Stimulated activated CD8-positive, alpha-beta memory T cell treated with anti-CD3 and anti-CD28 coated beads, Interleukin-15, amount 100 ng/mL, for 48 hours (primary cell): ENCODE results near the gene CRYBG2.

ENCODE experiments used
- DNase-seq, 2 donors: peaks; one replicate each; pipeline ENCODE4 v3.0.0-alpha.2; 2020; ENCODE audit warnings: low read depth in 2 of 2

Gene CRYBG2

DNA sequence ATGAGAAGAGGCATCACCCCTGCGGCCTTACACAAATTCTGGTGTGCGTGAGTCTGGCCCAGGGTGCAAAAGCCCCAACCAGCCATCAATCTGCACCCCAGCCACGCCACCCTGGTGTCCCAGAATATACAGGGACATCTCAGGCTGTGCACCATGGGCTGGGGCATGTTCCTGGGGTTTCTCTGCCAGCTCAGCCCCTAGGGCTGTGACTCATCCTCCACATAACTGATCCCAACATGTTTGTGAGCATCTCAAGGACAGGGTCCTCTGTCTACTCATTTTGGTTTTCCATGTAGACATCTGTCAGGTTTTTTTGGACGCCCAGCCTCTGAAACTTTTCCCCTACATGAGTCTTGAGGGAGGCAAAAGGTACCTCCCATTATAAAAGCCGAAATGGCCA lies 18.1 kb upstream of the CRYBG2 start:
- DNase-seq = no peak

DNA sequence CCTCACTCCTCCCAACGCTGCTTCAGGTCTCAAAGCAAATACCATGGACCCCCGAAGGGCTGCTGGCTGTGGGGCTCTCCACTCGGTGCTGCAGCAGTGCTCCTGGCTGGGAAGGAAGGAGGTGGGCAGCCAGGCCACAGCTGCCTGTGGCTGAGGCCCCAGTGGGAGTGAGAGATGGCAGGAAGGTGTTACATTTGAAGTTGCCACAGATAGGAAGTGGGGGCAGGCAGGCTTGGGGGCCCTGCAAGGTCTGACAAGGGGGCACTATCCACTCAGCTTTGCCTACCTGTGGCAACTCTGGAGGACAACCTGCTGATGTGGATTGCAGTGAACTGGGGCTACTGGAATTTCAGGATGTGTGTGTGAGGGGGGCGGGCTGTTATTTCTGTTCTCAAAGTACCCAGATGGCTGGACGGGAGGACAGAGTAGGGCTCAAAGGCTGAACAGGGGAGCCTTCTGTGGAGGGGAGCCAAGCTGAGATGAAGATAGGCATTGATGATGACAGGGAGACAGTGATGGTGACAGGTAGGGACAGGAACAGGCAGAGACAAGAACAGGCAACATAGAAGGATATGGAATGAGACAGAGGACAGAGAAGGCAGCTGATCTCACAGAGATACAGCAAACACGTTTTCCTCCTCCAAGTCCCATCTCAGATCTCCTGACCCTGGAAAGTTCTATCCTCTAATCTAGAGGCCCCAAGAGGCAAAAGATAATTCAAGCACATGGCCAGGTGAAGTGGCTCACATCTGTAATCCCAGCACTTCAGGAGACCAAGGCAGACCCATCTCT lies 16.9 kb upstream of the CRYBG2 start:
- DNase-seq = no peak

DNA sequence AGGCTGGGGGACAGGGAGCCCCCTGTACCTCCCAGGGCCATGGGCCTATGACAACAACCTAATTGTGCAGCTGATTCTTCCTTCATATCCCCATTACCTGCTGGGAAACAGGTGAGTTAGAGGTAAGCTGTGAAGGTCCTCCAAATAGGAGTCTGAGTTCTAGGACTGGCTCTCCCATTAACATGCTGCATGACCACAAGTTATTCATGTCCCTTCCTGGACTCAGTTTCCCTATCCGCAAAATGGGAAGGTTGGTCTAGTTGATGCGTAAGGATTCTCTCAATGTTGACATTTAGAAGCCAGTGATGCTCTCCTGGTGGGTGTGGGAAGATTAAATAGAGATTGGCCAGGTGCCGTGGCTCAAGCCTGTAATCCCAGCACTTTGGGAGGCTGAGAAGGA lies 14.6 kb upstream of the CRYBG2 start:
- no peak for DNase-seq

DNA sequence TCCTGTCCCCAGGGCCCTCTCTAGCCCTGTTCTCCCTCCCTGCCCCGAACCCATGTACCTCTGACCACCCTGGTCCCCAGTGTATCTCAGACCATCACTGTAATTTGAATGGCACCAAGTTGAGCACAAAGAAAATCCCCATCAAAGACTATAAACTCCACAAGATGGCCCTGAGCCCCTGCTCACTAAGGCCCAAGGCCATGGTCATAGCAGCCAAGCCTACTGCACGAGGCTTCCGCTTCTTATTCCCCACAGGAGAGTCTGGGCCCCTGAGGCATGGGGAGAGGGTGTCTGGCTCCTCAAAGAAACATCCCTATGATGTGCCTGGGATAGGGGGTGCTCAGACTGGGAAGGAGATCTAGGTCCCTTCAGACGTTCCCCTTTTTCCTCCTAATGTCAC lies 14.1 kb upstream of the CRYBG2 start:
- no peak for DNase-seq

DNA sequence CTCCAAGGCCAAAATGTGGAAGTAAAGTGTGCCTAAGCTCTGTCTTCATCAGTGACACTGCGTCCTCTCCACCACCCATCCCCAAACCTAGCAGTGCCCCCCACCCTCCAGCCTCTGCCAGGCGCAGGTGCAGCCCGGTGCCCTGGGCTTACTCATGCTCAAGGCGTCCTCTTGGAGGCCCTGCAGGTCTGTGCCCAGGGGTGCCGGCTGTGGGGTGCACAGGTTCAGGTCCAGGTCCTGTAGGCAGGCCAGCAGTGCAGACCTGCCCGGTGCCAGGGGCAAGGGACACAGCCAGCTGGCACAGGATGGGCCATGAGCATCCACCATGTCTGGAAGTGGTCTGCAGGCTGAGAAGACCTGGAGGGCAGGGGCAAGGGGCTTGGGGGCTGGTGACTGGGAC lies 13.5 kb upstream of the CRYBG2 start:
- no peak for DNase-seq

DNA sequence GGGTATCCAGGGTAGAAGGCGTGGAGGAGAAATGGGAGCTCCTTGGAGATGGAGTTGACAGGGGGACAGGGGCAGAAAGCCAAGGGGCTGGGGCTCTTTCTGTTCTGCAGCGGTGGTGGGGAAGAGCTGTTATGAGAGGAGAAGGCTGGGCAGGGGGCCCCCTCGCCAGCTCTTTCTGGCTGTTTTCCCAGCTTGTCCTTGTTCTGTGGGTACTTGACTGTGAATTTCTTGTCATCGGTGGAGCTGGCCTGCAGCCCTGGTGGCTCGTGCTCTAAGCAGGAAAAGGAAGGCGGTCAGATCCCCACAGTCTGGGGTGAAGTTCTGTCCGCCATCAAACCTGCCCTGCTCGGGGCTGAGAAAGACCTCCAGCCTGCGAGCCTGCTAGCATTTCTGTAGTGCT lies 11.0 kb upstream of the CRYBG2 start:
- no peak for DNase-seq

DNA sequence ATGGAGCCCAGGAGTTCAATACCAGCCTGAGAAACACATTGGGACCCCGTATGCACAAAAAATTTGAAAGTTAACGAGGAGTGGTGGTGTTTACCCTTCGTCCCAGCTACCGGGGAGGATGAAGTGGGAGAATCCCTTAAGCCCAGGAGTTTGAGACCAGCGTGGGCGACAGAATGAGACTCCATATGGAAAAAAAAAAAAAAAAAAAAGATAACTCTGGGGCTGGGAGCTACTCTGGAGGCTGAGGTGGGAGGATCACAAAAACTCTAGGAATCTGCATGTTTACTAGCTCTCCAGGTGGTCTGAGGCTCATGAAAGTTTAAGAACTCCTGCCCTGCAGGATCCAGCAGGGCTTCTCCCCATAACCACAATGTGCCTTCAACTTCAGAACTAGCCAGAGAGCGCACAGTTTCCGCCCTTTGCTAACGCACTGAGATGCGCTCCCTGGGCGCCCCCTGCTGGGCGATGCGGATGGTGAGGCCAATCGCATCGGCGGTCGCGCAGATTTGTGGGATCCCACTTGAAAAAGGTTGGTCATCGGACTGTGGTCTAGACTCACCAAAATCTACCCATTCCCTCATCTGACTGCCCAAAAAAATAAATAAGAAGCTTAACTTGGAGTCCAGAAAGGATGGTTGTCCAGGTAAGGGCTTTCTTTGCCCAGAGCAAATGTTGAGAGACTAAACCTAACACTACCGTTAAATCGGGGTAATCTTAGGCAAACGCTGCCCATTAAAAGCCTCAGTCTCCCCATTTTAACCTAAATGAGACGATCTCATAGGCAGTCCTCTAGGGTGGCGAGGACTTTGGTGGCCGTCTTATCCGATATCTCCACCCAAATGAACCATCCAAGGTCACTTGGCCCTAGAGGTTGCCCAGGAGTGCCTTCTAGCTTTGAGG lies 9.9 kb upstream of the CRYBG2 start:
- DNase-seq = peak; percentile 67 to 78

DNA sequence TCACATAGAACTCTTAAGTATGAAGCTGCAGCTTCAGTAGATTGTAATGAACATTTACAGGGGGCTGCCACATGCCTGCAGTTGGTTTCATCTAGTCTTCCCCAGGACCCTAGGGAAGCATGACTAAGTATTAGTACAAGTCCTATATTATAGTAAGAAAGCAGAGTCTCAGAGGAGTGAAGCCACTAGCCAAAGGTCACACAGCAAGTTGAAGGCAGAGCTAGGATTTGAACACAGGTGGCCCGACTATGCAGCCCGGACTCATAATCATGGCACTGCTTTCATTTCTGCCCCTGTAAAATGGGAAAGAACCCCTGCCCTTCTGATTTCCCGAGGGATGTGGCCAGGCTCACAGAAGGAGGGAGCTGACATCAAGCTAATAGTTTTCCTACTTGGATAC lies 8.4 kb upstream of the CRYBG2 start:
- no peak for DNase-seq

DNA sequence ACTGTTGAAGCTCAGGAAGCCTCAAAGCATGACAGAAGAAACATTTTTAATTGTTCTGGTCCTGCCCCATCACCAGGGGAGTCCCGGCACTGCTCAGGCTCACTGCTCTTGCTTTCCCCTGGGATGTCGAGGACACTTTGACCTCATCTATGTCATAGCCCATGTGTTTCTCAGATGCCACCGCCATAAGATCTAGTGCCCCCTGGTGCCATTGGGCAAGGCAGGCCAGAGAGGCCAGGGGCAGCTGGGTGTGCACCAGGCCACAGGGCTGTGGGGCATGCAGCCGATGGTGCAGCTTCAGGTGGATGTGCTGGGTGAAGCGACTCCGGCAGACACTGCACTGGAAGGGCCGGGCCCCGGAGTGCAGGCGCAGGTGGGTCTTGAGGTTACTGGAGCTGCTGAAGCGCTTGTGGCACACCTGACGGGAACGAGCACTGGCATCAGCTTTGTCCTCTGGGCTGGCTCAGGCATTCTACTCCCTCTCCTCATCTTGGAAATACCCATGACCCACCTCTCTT lies 7.7 kb upstream of the CRYBG2 start:
- DNase-seq = no peak

DNA sequence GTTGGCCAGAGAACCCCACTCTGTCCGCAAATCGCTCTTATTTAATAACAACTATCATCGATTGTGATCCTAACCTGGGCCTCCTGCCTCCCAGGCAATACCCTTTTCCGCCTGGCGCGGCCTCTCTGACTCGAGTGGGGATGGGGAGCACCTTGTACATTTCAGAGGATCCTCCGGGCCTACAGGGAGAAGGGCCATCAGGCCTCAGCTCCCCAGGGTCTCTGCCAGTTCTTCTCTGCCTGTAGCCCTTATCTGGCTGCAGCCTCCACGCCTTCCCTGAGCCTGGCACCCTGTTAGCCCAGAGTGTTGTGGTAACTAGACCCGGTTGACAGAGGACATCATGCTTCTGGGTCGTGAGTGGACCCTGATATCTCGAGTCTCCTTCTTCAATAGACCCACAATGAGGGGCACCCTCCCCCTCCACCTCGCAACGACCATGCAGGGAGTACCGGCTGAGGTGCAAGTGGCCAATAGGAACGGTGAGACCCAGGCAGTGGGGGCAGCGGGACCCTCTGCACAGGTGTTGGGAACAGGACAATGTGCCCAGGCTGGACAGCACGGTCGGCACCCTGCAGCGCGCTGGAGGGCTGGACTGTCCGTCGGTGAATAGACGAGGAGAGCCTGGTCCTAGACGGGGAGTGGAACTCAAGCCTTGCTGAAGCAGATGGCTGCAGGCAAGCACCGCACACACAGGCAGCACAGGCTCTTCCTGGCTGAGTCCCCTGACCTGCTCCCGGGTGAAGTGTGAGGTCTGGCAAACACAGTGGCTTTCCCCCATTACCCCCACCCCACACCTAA lies 7.1 kb upstream of the CRYBG2 start:
- DNase-seq = no peak

DNA sequence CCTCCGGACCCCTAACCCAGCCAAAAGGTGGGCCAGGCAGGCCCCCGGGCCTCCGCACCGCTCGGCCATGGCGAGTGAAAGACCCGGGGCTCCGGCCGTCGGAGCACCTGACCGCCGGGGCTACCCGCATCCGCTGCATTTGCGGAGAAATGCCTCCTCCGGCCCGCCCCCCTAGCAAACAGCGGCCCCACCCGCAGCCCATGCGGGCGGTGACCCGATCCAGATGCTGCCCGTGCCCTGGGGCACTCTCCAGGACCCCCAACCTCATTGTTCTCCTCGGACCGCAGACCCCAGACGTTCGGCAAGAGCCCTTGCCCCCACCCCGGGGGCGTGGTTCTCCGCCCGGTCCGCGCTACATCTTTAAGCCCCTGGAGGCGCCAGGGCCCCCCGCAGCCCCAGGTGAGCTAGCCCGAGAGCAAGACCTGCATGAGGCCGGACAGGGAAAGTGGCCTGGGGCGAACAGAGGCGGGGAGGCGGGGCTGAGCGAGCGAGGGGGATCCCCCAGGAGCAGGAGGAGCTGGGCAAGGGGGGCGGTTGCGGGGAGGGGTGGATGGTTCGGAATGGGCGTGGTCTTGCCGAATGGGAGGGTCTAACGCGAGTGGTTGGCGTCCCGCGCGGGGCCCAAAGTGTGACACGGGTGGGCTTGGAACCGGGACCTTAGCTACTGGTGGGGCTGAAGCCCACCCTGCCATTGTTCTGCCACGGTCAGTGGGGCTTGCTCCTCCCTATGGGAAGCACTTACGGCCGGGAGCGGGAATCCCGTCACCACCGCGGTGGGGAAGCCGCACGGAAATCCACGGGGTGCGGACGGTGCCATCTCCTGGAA lies 6.3 kb upstream of the CRYBG2 start:
- peak; percentile 33 to 41 for DNase-seq

DNA sequence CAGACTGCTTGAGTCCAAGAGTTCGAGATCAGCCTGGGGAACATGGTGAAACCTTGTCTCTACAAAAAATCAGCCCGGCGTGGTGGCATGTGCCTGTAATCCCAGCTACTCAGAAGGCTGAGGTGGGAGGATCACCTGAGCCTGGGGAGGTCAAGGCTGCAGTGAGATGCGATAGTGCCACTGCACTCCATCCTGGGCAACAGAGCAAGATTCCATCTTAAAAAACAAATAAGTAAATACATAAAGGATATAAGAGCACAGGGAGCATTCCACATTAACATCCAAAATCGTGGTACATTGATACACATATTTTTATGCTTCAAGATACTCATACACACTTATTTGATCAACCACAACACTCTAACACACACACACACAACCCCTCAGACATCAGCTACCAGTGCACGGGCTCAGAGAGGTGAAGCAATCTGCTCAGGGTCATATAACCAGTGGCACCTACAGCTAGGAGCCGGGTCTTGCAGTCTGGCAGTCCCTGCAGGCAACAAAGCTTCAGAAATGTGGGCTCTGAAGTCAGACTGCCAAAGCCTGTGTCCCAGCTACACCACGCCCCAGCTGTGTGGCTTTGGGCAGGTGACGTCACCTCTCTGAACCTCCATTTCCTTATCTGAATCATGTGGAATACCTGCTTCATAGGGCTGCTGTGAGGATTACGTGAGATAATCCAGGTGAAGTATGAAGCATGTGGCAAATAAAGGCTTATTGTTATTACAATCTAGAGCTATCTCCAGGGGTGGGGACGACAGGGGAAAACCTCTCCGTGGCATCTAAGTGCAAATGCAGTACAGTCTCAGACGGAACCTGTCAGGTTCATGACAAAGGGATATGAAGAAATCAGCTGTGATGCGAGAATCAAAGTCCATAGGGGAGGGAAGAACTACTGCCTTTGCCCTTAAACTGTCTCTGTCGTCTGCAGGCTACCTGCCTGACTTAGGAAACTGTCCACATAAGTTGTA lies 4.8 kb upstream of the CRYBG2 start:
- peak; percentile 57 to 65 for DNase-seq

DNA sequence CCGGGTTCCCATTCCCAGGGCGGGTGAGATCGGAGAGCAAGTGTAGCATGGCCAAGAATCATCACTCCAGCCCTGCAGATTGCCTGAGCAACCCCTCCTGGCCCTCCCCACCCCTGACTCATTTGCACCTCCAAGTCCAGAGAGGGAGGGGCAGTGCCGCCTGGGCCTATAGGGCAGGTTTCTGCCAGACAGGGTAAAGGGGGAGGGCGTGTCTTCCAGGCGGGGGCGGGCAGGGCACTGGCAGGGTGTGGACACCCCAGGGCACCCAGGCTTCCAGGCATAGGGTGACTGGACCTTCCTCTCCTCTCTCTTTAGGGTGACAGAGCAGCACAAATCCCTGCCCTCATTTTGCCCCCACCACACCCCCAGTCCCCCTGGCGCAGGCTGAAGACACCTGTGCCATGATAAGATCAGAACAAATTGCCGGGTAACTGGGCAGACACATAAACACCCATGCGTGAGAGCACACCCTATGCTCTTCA lies 3.2 kb upstream of the CRYBG2 start:
- no peak for DNase-seq

DNA sequence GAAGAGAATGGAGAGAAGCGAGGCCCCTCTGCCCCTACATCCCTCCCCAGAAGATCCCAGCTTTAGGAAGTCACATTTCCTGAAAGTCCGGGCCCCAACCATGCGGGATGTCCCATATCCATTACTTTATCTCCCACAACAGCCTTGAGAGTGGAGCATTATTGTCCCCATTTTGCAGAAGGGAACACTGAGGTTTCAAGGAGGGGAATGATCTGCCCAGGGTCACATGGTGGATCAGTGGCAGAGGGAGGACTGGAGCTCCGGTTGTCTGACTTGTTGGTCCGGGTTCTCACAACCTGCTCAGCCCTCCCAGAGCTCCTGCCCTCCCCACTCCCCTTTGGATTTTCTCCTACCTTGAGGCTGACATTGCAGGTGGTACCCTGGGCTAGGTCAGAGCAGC lies 2.2 kb upstream of the CRYBG2 start:
- no peak for DNase-seq

DNA sequence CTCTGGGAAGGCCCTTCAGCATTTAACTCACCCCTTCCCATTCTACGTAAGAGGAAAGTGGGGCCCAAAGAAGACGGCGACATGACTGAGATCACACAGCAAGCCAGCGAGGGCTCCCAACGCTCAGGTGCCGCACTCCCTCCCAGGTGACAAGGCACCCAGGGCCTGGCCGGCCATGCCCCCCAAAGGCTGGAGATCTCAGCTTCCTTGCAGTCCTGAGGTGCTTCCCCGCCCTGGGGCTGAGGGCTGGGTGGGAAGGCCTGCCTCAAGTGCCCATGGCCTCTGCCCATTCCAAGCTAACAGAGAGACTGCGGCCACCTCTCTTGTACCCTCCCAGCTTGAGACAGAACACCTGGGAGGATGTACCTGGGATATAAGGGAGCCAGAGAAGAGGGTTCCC lies 1.0 kb upstream of the CRYBG2 start:
- DNase-seq = no peak

DNA sequence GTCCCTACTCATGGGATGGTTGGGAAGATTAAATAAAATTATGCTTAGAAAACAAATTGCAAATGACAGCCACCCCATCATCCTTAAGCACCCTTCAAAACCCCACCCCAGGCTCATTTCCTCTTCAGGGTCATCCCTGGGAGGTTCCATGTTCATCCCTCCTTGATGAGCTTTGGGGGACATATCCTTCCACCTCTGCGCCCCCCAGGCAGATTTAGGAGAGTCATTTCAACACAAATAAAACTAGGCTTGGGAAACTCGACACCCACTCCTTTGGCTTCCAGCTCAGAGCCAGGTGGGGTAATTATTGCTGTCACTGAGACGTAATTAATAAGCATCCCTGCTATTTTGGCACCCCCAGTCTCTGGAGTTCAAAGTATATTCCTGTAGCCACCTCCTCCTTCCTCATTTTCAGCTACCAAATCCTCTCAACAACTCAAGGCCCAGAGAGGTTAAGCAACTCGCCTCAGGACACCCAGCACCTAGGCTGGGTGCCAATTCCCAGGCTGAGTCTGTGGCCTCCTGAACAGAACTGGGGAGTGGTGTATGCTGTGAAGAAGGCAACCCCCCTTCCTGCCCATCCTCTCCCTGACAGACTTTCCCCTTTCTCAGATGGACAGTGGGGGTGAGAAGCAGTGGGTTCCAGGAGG lies 595 bp downstream of the CRYBG2 start:
- no peak for DNase-seq

DNA sequence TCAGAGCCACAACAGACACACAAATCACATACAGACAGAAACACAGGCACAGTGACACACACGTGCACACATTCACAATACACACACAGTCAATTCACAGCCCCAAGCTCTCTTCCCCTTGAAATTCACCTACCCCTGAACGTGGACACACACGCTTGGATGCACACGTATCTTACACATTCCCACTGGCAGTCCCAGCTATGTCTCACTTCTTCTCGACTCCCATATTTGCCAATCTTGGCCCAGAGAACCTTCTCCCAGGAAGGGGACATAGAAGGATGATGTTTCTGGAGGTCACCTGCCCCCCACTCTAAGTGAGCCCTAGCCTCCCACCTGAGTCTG lies 1.6 kb downstream of the CRYBG2 start:
- no peak for DNase-seq

DNA sequence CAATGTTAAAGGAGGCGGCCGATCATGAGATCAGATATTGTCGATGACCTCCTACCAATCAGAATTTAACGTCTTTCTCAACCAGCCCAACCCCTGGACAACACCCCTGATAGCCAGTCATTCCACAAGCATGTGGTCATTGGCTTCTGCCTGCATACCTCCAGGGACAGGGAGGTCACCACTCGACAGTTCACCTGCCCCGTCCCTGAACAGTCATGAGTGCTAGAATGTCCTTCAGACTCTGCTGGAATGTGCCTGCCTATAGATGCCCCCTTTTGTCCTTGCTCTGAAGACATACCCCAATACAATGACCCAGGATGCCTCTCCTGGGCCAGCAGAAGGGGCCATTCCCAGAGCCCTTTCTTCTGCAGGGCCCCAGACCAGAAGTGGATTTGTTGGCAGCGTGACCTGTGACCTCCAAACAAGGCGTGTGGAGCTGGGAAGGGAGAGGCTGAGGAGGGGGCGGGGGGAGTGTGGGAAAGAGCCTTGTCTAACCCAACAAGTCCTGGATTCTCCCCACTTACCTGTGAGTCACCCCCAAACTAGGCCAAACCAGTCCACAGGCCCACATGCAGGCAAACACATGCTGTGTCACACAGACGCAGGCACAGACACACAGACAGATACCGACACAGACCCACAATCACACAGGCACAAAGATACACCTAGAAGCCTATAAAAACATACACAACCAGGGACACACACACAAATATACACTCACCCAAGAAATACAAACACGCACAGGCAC lies 2.2 kb downstream of the CRYBG2 start:
- DNase-seq = no peak
